ENCODE measurements around the gene MAPK8. TPM values are rescaled to one million over a fixed set of nuclear protein-coding genes. Genes with fewer than 3 reads are reported as not detected.

MAPK8 gene
- total RNA-seq, 1 donor from 2014 or later: 47.4 TPM

DNA sequence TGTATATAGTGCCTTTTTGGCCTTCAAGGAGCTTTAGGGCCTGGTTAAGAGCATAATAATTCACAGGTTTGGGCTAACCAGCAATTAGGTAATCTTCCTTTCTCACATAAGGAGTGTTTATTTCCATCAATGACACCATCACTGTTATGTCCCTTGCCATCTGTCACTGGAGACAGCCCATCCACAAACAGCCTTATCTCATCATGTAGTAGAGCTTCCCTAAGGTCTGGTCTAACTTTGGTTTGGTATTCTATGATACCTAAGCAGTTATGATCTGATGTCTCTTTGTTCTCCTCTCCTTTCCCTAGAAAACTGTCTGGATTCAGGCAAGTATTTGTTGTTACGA is 26.4 kb downstream of the MAPK8 start:
- FAIRE-seq: no peak
- Histone ChIP-seq H3K36me3 (ENCODE audit: insufficient read depth, low read length) (no peaks in the 10 kb centered on the region), H3K27ac (ENCODE audit: low read depth, low read length) (no peak overlapping the region), H2AFZ (ENCODE audit: low read depth, low read length) (no peak overlapping the region), H3K79me2 (ENCODE audit: insufficient read depth, low read length) (peaks cover 89% of the 10 kb centered on the region), H3K4me2 (ENCODE audit: low read length) (no peak overlapping the region), H3K9me3 (ENCODE audit: insufficient read depth, low read depth, low read length) (no peaks in the 10 kb centered on the region), H3K9ac (ENCODE audit: low read length) (no peak overlapping the region), H3K27me3 (ENCODE audit: insufficient read depth, low read length) (no peaks in the 10 kb centered on the region), H3K4me3 (ENCODE audit: insufficient read depth, low read depth, low read length) (no peak overlapping the region), H3K4me1 (ENCODE audit: insufficient read depth, low read length) (no peaks in the 10 kb centered on the region), H4K20me1 (ENCODE audit: insufficient read depth, low read length) (peaks cover 67% of the 10 kb centered on the region)
- H3K27ac Mint-ChIP-seq (ENCODE audit: unreplicated experiment): no peak overlapping the region
- no peak for DNase-seq (ENCODE audit: low read depth)
- no peaks in the 10 kb centered on the region for H3K27me3 Mint-ChIP-seq (ENCODE audit: low read depth, unreplicated experiment)
- H3K36me3 Mint-ChIP-seq (ENCODE audit: low read depth, unreplicated experiment): peaks cover 29% of the 10 kb centered on the region
- no peaks in the 10 kb centered on the region for H3K4me1 Mint-ChIP-seq (ENCODE audit: low read depth, unreplicated experiment)
- no peak for TF ChIP-seq EZH2 (IDR thresholded peaks at IDR 0.05; ENCODE audit: insufficient read depth, low read length)
- TF ChIP-seq, protein P1, sequence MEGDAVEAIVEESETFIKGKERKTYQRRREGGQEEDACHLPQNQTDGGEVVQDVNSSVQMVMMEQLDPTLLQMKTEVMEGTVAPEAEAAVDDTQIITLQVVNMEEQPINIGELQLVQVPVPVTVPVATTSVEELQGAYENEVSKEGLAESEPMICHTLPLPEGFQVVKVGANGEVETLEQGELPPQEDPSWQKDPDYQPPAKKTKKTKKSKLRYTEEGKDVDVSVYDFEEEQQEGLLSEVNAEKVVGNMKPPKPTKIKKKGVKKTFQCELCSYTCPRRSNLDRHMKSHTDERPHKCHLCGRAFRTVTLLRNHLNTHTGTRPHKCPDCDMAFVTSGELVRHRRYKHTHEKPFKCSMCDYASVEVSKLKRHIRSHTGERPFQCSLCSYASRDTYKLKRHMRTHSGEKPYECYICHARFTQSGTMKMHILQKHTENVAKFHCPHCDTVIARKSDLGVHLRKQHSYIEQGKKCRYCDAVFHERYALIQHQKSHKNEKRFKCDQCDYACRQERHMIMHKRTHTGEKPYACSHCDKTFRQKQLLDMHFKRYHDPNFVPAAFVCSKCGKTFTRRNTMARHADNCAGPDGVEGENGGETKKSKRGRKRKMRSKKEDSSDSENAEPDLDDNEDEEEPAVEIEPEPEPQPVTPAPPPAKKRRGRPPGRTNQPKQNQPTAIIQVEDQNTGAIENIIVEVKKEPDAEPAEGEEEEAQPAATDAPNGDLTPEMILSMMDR (IDR thresholded peaks at IDR 0.05; ENCODE audit: insufficient read depth, low read depth, low read length): no peak
- H3K4me3 Mint-ChIP-seq (ENCODE audit: unreplicated experiment): no peak overlapping the region
- peaks cover 22% of the 10 kb centered on the region for H3K9me3 Mint-ChIP-seq (ENCODE audit: unreplicated experiment)

DNA sequence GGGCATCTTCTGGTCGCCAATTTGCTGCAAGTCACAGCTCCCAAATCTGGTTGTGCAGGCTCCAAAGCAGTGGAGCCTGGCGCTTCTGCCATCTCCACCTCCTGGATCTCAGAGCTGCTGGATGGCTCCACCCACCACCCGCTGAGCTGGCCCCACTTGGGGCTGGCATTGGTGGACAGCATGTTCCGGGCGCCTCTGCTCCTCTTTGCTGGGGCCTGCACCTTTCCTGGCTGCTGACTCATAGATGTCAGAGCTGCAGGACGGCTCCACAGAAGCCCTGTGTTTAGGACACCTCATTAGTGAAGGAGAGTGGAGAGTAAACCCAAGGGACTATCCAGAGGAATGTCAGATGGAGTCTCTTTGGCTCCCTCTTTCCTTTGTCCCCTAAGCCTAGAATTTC is 27.4 kb downstream of the MAPK8 start:
- Mint-ChIP-seq H3K4me3 (ENCODE audit: unreplicated experiment) (no peak overlapping the region), H3K4me1 (ENCODE audit: low read depth, unreplicated experiment) (peaks cover 2% of the 10 kb centered on the region), H3K9me3 (ENCODE audit: unreplicated experiment) (peaks cover 22% of the 10 kb centered on the region), H3K27me3 (ENCODE audit: low read depth, unreplicated experiment) (no peaks in the 10 kb centered on the region), H3K36me3 (ENCODE audit: low read depth, unreplicated experiment) (peaks cover 29% of the 10 kb centered on the region), H3K27ac (ENCODE audit: unreplicated experiment) (no peak overlapping the region)
- H3K79me2 ChIP-seq (ENCODE audit: insufficient read depth, low read length): peaks cover 79% of the 10 kb centered on the region
- H3K36me3 ChIP-seq (ENCODE audit: insufficient read depth, low read length): no peaks in the 10 kb centered on the region
- H2AFZ ChIP-seq (ENCODE audit: low read depth, low read length): no peak overlapping the region
- TF ChIP-seq, protein P1 (IDR thresholded peaks at IDR 0.05; ENCODE audit: insufficient read depth, low read depth, low read length): no peak
- TF ChIP-seq EZH2 (IDR thresholded peaks at IDR 0.05; ENCODE audit: insufficient read depth, low read length): no peak
- peaks cover 64% of the 10 kb centered on the region for H4K20me1 ChIP-seq (ENCODE audit: insufficient read depth, low read length)
- no peak for FAIRE-seq
- no peak overlapping the region for H3K4me3 ChIP-seq (ENCODE audit: insufficient read depth, low read depth, low read length)
- H3K27ac ChIP-seq (ENCODE audit: low read depth, low read length): no peak overlapping the region
- DNase-seq (ENCODE audit: low read depth): no peak
- no peaks in the 10 kb centered on the region for H3K27me3 ChIP-seq (ENCODE audit: insufficient read depth, low read length)
- no peaks in the 10 kb centered on the region for H3K9me3 ChIP-seq (ENCODE audit: insufficient read depth, low read depth, low read length)
- no peak overlapping the region for H3K4me2 ChIP-seq (ENCODE audit: low read length)
- H3K4me1 ChIP-seq (ENCODE audit: insufficient read depth, low read length): no peaks in the 10 kb centered on the region
- H3K9ac ChIP-seq (ENCODE audit: low read length): no peak overlapping the region

DNA sequence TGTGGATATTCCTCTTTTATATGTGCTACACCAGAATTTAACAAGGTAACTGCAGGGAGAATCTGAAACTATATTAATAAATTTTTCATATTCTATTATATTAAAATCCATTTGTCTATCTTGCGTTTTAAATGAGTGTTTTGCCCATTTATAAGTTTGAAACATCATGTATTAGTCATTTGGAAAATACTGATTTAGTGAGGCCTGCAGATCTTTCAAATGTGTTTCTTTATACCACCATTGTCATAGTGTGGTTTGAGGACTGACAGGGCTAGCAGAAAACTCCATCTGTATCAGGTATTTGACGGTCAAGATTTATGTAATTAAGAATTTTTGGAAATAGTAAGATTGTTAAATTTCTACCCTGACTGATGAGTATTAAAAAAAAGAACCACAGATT is 29.3 kb downstream of the MAPK8 start:
- Mint-ChIP-seq H3K4me1 (ENCODE audit: low read depth, unreplicated experiment) (peaks cover 5% of the 10 kb centered on the region), H3K27ac (ENCODE audit: unreplicated experiment) (no peak overlapping the region), H3K36me3 (ENCODE audit: low read depth, unreplicated experiment) (peaks cover 25% of the 10 kb centered on the region), H3K4me3 (ENCODE audit: unreplicated experiment) (no peak overlapping the region), H3K27me3 (ENCODE audit: low read depth, unreplicated experiment) (no peaks in the 10 kb centered on the region), H3K9me3 (ENCODE audit: unreplicated experiment) (peaks cover 19% of the 10 kb centered on the region)
- Histone ChIP-seq H3K4me3 (ENCODE audit: insufficient read depth, low read depth, low read length) (no peak overlapping the region), H3K27me3 (ENCODE audit: insufficient read depth, low read length) (no peaks in the 10 kb centered on the region), H3K9me3 (ENCODE audit: insufficient read depth, low read depth, low read length) (no peaks in the 10 kb centered on the region), H3K4me1 (ENCODE audit: insufficient read depth, low read length) (no peaks in the 10 kb centered on the region), H3K27ac (ENCODE audit: low read depth, low read length) (no peak overlapping the region), H3K4me2 (ENCODE audit: low read length) (no peak overlapping the region), H3K9ac (ENCODE audit: low read length) (no peak overlapping the region), H3K79me2 (ENCODE audit: insufficient read depth, low read length) (peaks cover 71% of the 10 kb centered on the region), H2AFZ (ENCODE audit: low read depth, low read length) (no peak overlapping the region), H4K20me1 (ENCODE audit: insufficient read depth, low read length) (peaks cover 63% of the 10 kb centered on the region), H3K36me3 (ENCODE audit: insufficient read depth, low read length) (no peaks in the 10 kb centered on the region)
- TF ChIP-seq EZH2 (IDR thresholded peaks at IDR 0.05; ENCODE audit: insufficient read depth, low read length): no peak
- TF ChIP-seq, protein P1 (IDR thresholded peaks at IDR 0.05; ENCODE audit: insufficient read depth, low read depth, low read length): no peak
- DNase-seq (ENCODE audit: low read depth): no peak
- FAIRE-seq: no peak
